ENCODE results near the gene AMIGO3.

The AMIGO3 gene

GRCh38 chr3:49724586-49724985 is 5.1 kb upstream of the AMIGO3 start:
- DNase-seq = no peak

GRCh38 chr3:49723628-49724551 is 4.4 kb upstream of the AMIGO3 start, which contains the start of gene GMPPB:
GMPPB (minus strand) TSS chr3:49723951; CDS start chr3:49723726, 225 bp downstream.
- DNase-seq = peak; percentile 88 to 95

GRCh38 chr3:49723296-49723627 is 3.8 kb upstream of the AMIGO3 start:
- DNase-seq = peak in 1 of 2 experiments; percentile 54

- DNase-seq = no peak
Measured at GRCh38 chr3:49722896-49723295, 3.4 kb upstream of the AMIGO3 start.

GRCh38 chr3:49721896-49722781 is 2.7 kb upstream of the AMIGO3 start:
- DNase-seq = no peak

GRCh38 chr3:49721596-49721895 is 2.1 kb upstream of the AMIGO3 start:
- no peak for DNase-seq

GRCh38 chr3:49720855-49721595 is 1.5 kb upstream of the AMIGO3 start:
- DNase-seq = no peak

GRCh38 chr3:49718858-49719213 is 648 bp downstream of the AMIGO3 start:
- no peak for DNase-seq

GRCh38 chr3:49717959-49718857 is 1.3 kb downstream of the AMIGO3 start:
- no peak for DNase-seq

- no peak for DNase-seq
Measured at GRCh38 chr3:49717211-49717958, 2.1 kb downstream of the AMIGO3 start.

GRCh38 chr3:49716691-49717210 is 2.7 kb downstream of the AMIGO3 start:
- no peak for DNase-seq

- no peak for DNase-seq
Measured at GRCh38 chr3:49716169-49716568, 3.3 kb downstream of the AMIGO3 start.

GRCh38 chr3:49715611-49716121 is 3.8 kb downstream of the AMIGO3 start:
- DNase-seq = no peak

GRCh38 chr3:49714728-49715550 is 4.5 kb downstream of the AMIGO3 start:
- no peak for DNase-seq

GRCh38 chr3:49713336-49714105 is 6.0 kb downstream of the AMIGO3 start:
- no peak for DNase-seq

- DNase-seq = no peak
Measured at GRCh38 chr3:49712631-49713317, 6.7 kb downstream of the AMIGO3 start.

GRCh38 chr3:49712166-49712565 is 7.3 kb downstream of the AMIGO3 start:
- DNase-seq = no peak

- no peak for DNase-seq
Measured at GRCh38 chr3:49711489-49711888, 8.0 kb downstream of the AMIGO3 start.

- DNase-seq = no peak
Measured at GRCh38 chr3:49709852-49710251, 9.6 kb downstream of the AMIGO3 start.
